Measurements from ENCODE around the gene AGR3.

DNA sequence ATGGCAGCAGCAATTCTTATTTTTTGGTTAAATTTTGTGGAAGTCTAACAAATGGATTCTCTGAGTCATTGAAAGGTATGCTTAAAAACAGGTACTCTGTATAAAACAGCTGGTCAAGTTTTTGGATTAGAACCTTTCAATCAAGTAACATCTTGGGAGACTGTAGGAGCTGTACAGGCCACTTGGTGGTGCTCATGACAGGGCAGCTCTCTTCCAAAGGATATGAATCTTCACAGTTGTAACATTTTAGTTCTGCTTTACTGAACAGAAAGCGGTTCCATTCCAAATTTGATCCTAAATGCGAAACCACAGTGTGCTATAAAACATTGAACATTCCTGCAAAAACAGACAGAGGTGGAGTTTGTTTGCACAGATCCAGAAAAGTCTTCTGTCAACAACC is 44.5 kb upstream of the AGR3 start:
- TF ChIP-seq CTCF (tag by site-specific recombination; IDR thresholded peaks at IDR 0.05) (no peak), ZXDB (tag by site-specific recombination; IDR thresholded peaks at IDR 0.05) (no peak), PRDM1 (tag by site-specific recombination; IDR thresholded peaks at IDR 0.05) (no peak), ZNF292 (tag by site-specific recombination; IDR thresholded peaks at IDR 0.05; ENCODE audit: borderline replicate concordance, low read depth) (no peak), ZBTB7A (tag by site-specific recombination; IDR thresholded peaks at IDR 0.05; ENCODE audit: low read depth) (no peak), TCF7L2 (IDR thresholded peaks at IDR 0.05; ENCODE audit: borderline replicate concordance, low read depth, low read length) (no peak), HIC1 (tag by site-specific recombination; IDR thresholded peaks at IDR 0.05) (no peak), ZNF24 (tag by site-specific recombination; IDR thresholded peaks at IDR 0.05) (no peak), ZNF248 (tag by site-specific recombination; IDR thresholded peaks at IDR 0.05) (no peak), SP7 (tag by site-specific recombination; IDR thresholded peaks at IDR 0.05) (no peak)

Measured in HEK293 (cell line).